ENCODE measurements around the gene POLR3G.

DNA sequence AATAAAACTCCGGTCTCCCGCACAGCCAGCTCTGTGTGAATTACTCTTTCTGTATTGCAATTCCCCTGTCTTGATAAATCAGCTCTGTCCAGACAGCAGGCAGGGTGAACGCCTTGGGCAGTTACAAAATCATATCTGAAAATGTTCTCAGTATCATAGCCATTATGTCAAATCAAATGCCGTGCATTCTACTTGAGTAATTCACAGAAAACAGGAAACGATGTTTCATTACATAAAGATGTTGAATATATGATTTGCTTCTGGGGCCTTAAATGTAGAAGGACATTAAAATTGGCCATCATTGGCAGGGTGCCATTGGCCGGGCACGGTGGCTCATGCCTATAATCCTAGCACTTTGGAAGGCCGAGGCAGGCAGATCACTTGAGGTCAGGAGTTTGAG is 8.5 kb downstream of the POLR3G start:
- TF ChIP-seq EZH2 (IDR thresholded peaks at IDR 0.05; ENCODE audit: borderline replicate concordance) (no peak), EZH2phosphoT487 (IDR thresholded peaks at IDR 0.05; ENCODE audit: low read depth, severe bottlenecking, unreplicated experiment) (no peak)
- TF ChIP-seq, protein P1, sequence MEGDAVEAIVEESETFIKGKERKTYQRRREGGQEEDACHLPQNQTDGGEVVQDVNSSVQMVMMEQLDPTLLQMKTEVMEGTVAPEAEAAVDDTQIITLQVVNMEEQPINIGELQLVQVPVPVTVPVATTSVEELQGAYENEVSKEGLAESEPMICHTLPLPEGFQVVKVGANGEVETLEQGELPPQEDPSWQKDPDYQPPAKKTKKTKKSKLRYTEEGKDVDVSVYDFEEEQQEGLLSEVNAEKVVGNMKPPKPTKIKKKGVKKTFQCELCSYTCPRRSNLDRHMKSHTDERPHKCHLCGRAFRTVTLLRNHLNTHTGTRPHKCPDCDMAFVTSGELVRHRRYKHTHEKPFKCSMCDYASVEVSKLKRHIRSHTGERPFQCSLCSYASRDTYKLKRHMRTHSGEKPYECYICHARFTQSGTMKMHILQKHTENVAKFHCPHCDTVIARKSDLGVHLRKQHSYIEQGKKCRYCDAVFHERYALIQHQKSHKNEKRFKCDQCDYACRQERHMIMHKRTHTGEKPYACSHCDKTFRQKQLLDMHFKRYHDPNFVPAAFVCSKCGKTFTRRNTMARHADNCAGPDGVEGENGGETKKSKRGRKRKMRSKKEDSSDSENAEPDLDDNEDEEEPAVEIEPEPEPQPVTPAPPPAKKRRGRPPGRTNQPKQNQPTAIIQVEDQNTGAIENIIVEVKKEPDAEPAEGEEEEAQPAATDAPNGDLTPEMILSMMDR (IDR thresholded peaks at IDR 0.05; ENCODE audit: poor library complexity) = no peak

Data from hepatocyte (in vitro differentiated cells).